ENCODE measurements around the gene MTFR2.

Gene MTFR2

DNA sequence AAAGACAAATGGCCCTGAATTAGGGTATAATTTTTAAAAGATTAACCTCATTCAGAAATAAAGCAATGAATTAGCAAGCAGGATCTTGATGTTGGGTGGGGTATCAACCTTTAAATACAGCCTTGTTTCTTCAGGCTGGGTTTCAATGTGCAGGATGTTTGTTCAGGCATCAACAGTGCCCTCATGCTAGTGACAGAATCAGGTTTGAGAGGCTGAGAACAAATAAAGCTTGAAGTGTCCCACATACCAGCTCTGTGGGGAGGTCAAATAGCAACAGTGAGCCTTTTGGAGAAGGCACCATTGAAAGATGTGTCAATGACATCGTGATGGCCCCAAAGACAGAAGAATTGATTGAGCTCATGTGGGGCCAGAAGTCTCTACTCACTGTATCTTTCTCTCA, 68.2 kb downstream of the MTFR2 start:
- no peak for DNase-seq

DNA sequence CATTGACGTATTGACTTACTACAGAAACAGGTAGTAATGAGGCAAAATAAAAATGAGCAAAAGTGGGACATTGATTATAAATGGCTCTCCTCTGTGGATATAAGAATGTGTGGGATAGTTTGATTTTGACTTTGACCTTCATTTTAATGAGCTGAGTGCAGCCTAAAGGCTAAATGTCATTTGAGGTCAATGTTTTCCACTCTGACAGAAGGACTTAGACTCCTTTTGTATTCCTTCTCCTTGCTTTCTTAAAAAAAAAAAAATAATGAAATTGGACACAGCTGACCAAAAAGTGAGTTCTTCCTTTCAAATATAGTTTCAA, 68.6 kb downstream of the MTFR2 start:
- DNase-seq: no peak
